ENCODE measurements around the gene GRM8.
A peak's percentile ranks its signal among the peaks of the same experiment; 100 is the strongest.

GRM8 gene

DNA sequence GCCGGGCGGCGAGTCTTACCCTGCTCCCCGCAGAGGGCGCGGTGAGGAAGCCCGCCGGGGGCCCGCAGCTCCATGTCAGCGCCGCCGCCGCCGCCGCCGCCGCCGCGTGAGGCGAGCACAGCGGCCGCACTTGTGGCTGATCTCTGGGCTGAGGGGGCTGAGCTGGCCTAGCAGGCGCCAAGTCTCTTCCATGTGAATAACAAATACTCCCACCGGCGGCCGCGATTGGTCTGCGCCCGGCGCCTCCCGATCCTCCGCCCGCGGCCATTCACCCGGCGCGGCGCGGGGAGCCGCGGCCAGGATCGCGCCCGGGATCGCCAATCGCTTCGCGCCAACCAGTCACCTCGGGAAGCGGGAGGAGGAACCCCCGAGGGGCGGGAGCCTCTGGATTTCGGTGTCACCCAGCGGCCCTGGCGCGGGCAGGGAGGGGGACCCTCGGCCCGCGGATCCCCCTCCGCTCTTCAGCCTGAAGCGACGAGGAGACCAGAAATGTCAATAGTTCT, at the start of gene GRM8:
GRM8 (minus strand) TSS at position 164 of the 503 bp plus-strand sequence.
- no peak for TF ChIP-seq POU6F1 (CRISPR knock-in tag; IDR thresholded peaks at IDR 0.05; ENCODE audit: borderline replicate concordance, low read depth)
- no peak for TF ChIP-seq SNAI2 (CRISPR knock-in tag; IDR thresholded peaks at IDR 0.05)
- ATAC-seq, result peak; percentile 57

- TF ChIP-seq ARNTL (CRISPR knock-in tag; IDR thresholded peaks at IDR 0.05; ENCODE audit: borderline replicate concordance, low read depth) (no peak), ZFP3 (CRISPR knock-in tag; IDR thresholded peaks at IDR 0.05) (peak; percentile 64; the same call in 1 of the 2 replicates), CREB5 (CRISPR knock-in tag; IDR thresholded peaks at IDR 0.05; ENCODE audit: low read depth) (peak; percentile 81; the same call in 1 of the 2 replicates), ZC3H10 (CRISPR knock-in tag; IDR thresholded peaks at IDR 0.05) (no peak), ZNF70 (CRISPR knock-in tag; IDR thresholded peaks at IDR 0.05) (no peak), CSDC2 (CRISPR knock-in tag; IDR thresholded peaks at IDR 0.05) (peak; percentile 12; the same call in 1 of the 2 replicates), OSR1 (CRISPR knock-in tag; IDR thresholded peaks at IDR 0.05) (no peak), TCF4 (CRISPR knock-in tag; IDR thresholded peaks at IDR 0.05; ENCODE audit: borderline replicate concordance) (no peak), PPARA (CRISPR knock-in tag; IDR thresholded peaks at IDR 0.05; ENCODE audit: borderline replicate concordance) (no peak), ZNF565 (CRISPR knock-in tag; conservative IDR thresholded peaks at IDR 0.05; ENCODE audit: low read depth) (no peak), PATZ1 (CRISPR knock-in tag; IDR thresholded peaks at IDR 0.05; ENCODE audit: borderline replicate concordance) (0 out of 2 replicates have a peak, but pooled peaks have one; percentile 28), BACH2 (CRISPR knock-in tag; IDR thresholded peaks at IDR 0.05; ENCODE audit: borderline replicate concordance) (no peak), ZFP30 (CRISPR knock-in tag; IDR thresholded peaks at IDR 0.05) (no peak), ISL1 (CRISPR knock-in tag; IDR thresholded peaks at IDR 0.05) (peak; percentile 99), TOX (CRISPR knock-in tag; IDR thresholded peaks at IDR 0.05; ENCODE audit: borderline replicate concordance) (no peak), SNAI2 (CRISPR knock-in tag; IDR thresholded peaks at IDR 0.05) (no peak)
- TF ChIP-seq, protein P1, sequence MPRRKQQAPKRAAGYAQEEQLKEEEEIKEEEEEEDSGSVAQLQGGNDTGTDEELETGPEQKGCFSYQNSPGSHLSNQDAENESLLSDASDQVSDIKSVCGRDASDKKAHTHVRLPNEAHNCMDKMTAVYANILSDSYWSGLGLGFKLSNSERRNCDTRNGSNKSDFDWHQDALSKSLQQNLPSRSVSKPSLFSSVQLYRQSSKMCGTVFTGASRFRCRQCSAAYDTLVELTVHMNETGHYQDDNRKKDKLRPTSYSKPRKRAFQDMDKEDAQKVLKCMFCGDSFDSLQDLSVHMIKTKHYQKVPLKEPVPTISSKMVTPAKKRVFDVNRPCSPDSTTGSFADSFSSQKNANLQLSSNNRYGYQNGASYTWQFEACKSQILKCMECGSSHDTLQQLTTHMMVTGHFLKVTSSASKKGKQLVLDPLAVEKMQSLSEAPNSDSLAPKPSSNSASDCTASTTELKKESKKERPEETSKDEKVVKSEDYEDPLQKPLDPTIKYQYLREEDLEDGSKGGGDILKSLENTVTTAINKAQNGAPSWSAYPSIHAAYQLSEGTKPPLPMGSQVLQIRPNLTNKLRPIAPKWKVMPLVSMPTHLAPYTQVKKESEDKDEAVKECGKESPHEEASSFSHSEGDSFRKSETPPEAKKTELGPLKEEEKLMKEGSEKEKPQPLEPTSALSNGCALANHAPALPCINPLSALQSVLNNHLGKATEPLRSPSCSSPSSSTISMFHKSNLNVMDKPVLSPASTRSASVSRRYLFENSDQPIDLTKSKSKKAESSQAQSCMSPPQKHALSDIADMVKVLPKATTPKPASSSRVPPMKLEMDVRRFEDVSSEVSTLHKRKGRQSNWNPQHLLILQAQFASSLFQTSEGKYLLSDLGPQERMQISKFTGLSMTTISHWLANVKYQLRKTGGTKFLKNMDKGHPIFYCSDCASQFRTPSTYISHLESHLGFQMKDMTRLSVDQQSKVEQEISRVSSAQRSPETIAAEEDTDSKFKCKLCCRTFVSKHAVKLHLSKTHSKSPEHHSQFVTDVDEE (CRISPR knock-in tag; IDR thresholded peaks at IDR 0.05), result no peak
- TF ChIP-seq, protein P2, sequence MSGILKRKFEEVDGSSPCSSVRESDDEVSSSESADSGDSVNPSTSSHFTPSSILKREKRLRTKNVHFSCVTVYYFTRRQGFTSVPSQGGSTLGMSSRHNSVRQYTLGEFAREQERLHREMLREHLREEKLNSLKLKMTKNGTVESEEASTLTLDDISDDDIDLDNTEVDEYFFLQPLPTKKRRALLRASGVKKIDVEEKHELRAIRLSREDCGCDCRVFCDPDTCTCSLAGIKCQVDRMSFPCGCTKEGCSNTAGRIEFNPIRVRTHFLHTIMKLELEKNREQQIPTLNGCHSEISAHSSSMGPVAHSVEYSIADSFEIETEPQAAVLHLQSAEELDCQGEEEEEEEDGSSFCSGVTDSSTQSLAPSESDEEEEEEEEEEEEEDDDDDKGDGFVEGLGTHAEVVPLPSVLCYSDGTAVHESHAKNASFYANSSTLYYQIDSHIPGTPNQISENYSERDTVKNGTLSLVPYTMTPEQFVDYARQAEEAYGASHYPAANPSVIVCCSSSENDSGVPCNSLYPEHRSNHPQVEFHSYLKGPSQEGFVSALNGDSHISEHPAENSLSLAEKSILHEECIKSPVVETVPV (CRISPR knock-in tag; IDR thresholded peaks at IDR 0.05), result no peak
- ATAC-seq, result no peak; the same call in 2 of the 3 replicates
These were observed 38.1 kb upstream of the GRM8 start for GRCh38 chr7:127290801-127291361.

DNA sequence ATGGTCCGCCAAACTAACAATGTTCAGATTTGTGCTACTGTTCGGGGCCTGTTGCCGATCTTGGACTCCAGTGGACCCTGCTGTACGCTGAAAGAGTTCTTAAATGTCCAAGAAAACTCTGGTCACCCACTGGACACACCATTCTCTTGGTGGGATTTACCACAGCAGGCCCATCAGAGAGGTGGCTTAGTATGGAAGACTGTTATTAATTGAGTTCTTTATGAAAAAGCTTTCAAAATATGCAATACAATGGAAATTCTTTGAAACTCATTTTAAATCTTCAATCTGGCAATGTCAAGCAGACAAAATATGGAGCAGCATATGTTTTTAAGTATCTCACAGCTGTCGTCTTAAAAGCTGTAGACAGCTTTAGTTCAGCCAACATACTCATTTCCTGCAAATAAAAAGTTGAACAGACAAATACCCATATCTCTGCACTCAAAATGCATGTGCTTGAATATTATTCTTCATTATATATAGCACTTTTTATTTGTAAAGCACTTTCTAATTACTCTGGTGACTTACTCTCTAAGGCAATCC, 37.4 kb upstream of the GRM8 start:
- TF ChIP-seq TOX (CRISPR knock-in tag; IDR thresholded peaks at IDR 0.05; ENCODE audit: borderline replicate concordance) (no peak), ZNF8 (CRISPR knock-in tag; IDR thresholded peaks at IDR 0.05) (no peak), SNAI2 (CRISPR knock-in tag; IDR thresholded peaks at IDR 0.05) (no peak), ISL1 (CRISPR knock-in tag; IDR thresholded peaks at IDR 0.05) (no peak), ARNTL (CRISPR knock-in tag; IDR thresholded peaks at IDR 0.05; ENCODE audit: borderline replicate concordance, low read depth) (no peak), PPARA (CRISPR knock-in tag; IDR thresholded peaks at IDR 0.05; ENCODE audit: borderline replicate concordance) (no peak), GLIS3 (CRISPR knock-in tag; IDR thresholded peaks at IDR 0.05) (no peak), ZFP30 (CRISPR knock-in tag; IDR thresholded peaks at IDR 0.05) (no peak), RARB (CRISPR knock-in tag; IDR thresholded peaks at IDR 0.05) (no peak), ZNF565 (CRISPR knock-in tag; conservative IDR thresholded peaks at IDR 0.05; ENCODE audit: low read depth) (no peak), ZNF70 (CRISPR knock-in tag; IDR thresholded peaks at IDR 0.05) (no peak)
- TF ChIP-seq, protein P1 (CRISPR knock-in tag; IDR thresholded peaks at IDR 0.05), result no peak
- no peak for ATAC-seq
